ENCODE measurements around the gene NHERF1. TPM values are rescaled to one million over a fixed set of nuclear protein-coding genes. Genes with fewer than 3 reads are reported as not detected.

NHERF1 gene
- total and polyA plus RNA-seq, 2 donors (not counting 3 experiments of a cell fraction or from before 2014, with no cell fraction given) = 24.4 to 26.9 TPM

DNA sequence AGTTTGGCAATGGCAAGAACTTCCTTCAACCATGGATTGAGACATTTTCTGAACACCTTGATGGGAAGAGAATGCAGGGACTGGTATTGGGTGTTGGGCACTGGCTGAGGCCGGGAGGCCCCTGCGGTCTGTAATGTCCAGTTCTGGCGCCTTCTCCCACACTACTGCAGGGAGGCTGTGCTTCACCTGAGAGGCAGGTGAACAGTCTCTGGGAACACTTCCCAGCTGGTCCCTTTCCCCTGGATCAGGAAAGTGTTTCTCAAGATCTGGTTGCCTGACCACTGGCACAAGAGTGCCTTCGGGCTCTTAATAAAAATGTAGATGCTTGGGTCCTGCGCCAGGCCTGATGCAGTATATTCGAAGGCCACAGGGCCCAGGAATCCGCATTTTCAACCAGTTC lies 56.3 kb downstream of the NHERF1 start:
- Histone ChIP-seq H3K9ac (replicated peaks; ENCODE audit: extremely low read depth, insufficient read depth, low read length) (no peak overlapping the region), H3K4me3 (replicated peaks in 1 of 3; ENCODE audit: insufficient read depth in 1 of 3, low read depth in 1 of 3, low read length in 3 of 3) (no peak overlapping the region), H3K36me3 (ENCODE audit: control insufficient read depth in 2 of 2, extremely low read depth in 1 of 2, insufficient read depth in 2 of 2, low read length in 2 of 2) (peaks cover 0 to 3% of the 10 kb centered on the region in 2 experiments), H3K27ac (ENCODE audit: insufficient read depth, low read depth, low read length) (no peak overlapping the region), H3K4me2 (ENCODE audit: insufficient read depth, low read length) (no peak overlapping the region), H3K79me2 (ENCODE audit: control insufficient read depth, insufficient read depth, low read length) (no peaks in the 10 kb centered on the region), H3K27me3 (ENCODE audit: control insufficient read depth in 2 of 2, insufficient read depth in 2 of 2, low read length in 2 of 2) (no peaks in the 10 kb centered on the region), H3K9me3 (replicated peaks; ENCODE audit: control insufficient read depth, insufficient read depth, low read length) (no peaks in the 10 kb centered on the region), H3K9me1 (replicated peaks; ENCODE audit: control insufficient read depth, extremely low read depth, insufficient read depth, low read length) (no peaks in the 10 kb centered on the region), H4K20me1 (replicated peaks; ENCODE audit: control insufficient read depth, extremely low read depth, insufficient read depth, low read length) (no peaks in the 10 kb centered on the region), H3K4me1 (ENCODE audit: control insufficient read depth, extremely low read depth, insufficient read depth, low read length) (no peaks in the 10 kb centered on the region), H2AFZ (ENCODE audit: low read depth, low read length) (no peak overlapping the region)
- DNase-seq (ENCODE audit: low read depth, low spot score) (no peak), FAIRE-seq (no peak)
- BruUV-seq (replicated peaks) = no TSS peak
- ChIA-PET POLR2A (no interaction called here), CTCF (interaction anchor here (1.3 to 3.3 kb wide), 2 partner anchors 14 to 38 kb away, joined by 3 to 14 read pairs; no protein-coding TSS in a partner anchor)
- intact Hi-C loops (cut with micrococcal nuclease) (no loop called here), dilution Hi-C loops (cut with MboI; ENCODE audit: extremely low pct_ligation_motif_present, low sequenced_read_pairs) (no loop called here)
- TF ChIP-seq EZH2 (IDR thresholded peaks at IDR 0.05; ENCODE audit: borderline replicate concordance, low read depth, low read length, severe bottlenecking) (no peak), FOS (IDR thresholded peaks at IDR 0.05; ENCODE audit: borderline replicate concordance, insufficient read depth, low read length) (no peak), POLR2AphosphoS5 (IDR thresholded peaks at IDR 0.05; ENCODE audit: insufficient read depth, low read depth, low read length) (no peak), JUN (IDR thresholded peaks at IDR 0.05; ENCODE audit: borderline replicate concordance, insufficient read depth, insufficient read length, low read depth) (no peak)
- TF ChIP-seq, protein P1, sequence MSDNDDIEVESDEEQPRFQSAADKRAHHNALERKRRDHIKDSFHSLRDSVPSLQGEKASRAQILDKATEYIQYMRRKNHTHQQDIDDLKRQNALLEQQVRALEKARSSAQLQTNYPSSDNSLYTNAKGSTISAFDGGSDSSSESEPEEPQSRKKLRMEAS (IDR thresholded peaks at IDR 0.05; ENCODE audit: insufficient read depth, insufficient read length) = no peak
- TF ChIP-seq, protein P2, sequence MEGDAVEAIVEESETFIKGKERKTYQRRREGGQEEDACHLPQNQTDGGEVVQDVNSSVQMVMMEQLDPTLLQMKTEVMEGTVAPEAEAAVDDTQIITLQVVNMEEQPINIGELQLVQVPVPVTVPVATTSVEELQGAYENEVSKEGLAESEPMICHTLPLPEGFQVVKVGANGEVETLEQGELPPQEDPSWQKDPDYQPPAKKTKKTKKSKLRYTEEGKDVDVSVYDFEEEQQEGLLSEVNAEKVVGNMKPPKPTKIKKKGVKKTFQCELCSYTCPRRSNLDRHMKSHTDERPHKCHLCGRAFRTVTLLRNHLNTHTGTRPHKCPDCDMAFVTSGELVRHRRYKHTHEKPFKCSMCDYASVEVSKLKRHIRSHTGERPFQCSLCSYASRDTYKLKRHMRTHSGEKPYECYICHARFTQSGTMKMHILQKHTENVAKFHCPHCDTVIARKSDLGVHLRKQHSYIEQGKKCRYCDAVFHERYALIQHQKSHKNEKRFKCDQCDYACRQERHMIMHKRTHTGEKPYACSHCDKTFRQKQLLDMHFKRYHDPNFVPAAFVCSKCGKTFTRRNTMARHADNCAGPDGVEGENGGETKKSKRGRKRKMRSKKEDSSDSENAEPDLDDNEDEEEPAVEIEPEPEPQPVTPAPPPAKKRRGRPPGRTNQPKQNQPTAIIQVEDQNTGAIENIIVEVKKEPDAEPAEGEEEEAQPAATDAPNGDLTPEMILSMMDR (IDR thresholded peaks at IDR 0.05; ENCODE audit: extremely low read depth in 1 of 2, insufficient read depth in 1 of 2, low read depth in 1 of 2, low read length in 2 of 2) = no peak
